Measurements from ENCODE around the gene GTPBP8.
"Not testable (repeated sequence)": the region's sequence is repeated elsewhere in the genome, so short reads cannot be mapped to it uniquely, and the experiment has no call there.

GTPBP8 gene

GRCh38 chr3:113002037-113002436 is 11.3 kb downstream of the GTPBP8 start:
- no peak for DNase-seq

GRCh38 chr3:113002679-113003078 is 11.9 kb downstream of the GTPBP8 start:
- peak; percentile 39 for DNase-seq

GRCh38 chr3:113005611-113006010 is 14.8 kb downstream of the GTPBP8 start:
- DNase-seq: no peak

GRCh38 chr3:113006359-113007056 is 15.7 kb downstream of the GTPBP8 start:
- no peak for DNase-seq

- DNase-seq: no peak
These were observed 17.3 kb downstream of the GTPBP8 start for GRCh38 chr3:113008117-113008516.

- DNase-seq: no peak
These were observed 22.8 kb downstream of the GTPBP8 start for GRCh38 chr3:113013593-113013992.

- DNase-seq: no peak
These were observed 27.9 kb downstream of the GTPBP8 start for GRCh38 chr3:113018536-113019181.

- DNase-seq: peak; percentile 88
These were observed 28.7 kb downstream of the GTPBP8 start for GRCh38 chr3:113019182-113020137.

GRCh38 chr3:113021471-113021870 is 30.7 kb downstream of the GTPBP8 start:
- DNase-seq: no peak

- DNase-seq: no peak
These were observed 43.2 kb downstream of the GTPBP8 start for GRCh38 chr3:113034011-113034410.

GRCh38 chr3:113035387-113035982 is 44.7 kb downstream of the GTPBP8 start:
- DNase-seq: no peak

GRCh38 chr3:113038328-113038727 is 47.5 kb downstream of the GTPBP8 start:
- DNase-seq: no peak

GRCh38 chr3:113039546-113039945 is 48.8 kb downstream of the GTPBP8 start:
- no peak for DNase-seq

GRCh38 chr3:113040231-113040630 is 49.4 kb downstream of the GTPBP8 start:
- no peak for DNase-seq

GRCh38 chr3:113043686-113044085 is 52.9 kb downstream of the GTPBP8 start:
- no peak for DNase-seq

- not testable (repeated sequence) for DNase-seq
These were observed 55.6 kb downstream of the GTPBP8 start for GRCh38 chr3:113046186-113046965.

- peak; percentile 87 for DNase-seq
These were observed 60.5 kb downstream of the GTPBP8 start for GRCh38 chr3:113051302-113051711.
